HG03469 (cell line): ENCODE measurements around the gene DTNBP1.

Experiments used
- ATAC-seq: cut with Tn5 transposase; IDR thresholded peaks from one replicate; pipeline ENCODE4 v1.9.1; 2021; ENCODE audit warnings: mild to moderate bottlenecking, moderate library complexity, moderate number of reproducible peaks; ENCODE audit not compliant: unreplicated experiment

Gene DTNBP1

DNA sequence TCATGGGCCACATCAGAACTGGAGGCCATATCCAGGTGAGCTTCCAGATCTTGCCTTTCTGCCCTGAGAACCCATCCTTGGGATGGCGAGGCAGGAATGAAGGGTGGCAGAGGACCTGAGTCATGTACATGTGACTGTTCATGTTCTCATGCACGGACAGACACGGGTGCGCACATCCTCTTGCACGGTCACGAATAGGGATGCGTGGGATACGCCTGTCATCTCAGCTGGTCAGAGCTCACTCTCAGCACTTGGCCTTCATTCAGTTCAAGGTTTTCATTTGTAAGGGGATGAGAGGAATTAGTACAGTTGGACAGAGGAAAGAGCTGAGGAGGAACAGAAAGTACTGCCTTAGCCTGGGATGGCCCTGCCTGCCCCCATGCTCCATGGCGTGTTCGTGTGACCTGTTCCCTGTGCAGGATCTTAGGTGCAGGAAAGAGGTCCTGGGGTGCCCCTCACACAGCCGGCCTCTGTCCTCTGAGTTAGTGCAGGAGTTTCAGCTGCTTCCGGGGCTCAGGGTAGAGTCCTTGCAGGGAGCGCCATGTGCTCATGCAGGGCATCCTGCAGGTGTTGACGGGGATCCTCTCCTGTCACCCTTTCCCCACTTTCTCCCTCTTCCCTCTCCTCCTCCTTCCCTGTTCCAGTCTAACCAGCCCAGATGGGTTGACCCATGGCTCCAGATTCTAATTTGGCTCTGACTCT, 173.4 kb downstream of the DTNBP1 start:
- ATAC-seq, result no peak

DNA sequence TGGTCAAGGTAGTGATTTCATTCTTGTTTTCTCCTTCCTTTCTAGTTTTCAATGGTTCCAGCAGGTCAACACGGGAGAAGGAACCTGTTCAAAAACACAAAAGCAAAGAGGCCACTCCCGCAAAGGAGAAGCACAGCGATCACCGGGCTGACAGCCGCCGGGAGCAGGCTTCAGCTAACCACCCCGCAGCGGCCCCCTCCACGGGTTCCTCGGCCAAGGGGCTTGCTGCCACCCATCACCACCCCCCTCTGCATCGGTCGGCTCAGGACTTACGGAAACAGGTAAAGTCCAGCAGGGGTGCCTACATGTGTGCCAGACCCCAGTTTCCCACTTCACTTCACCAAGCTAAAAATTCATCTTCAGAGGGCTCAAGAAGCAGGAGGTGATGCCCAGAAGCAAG, 175.6 kb downstream of the DTNBP1 start:
- no peak for ATAC-seq

DNA sequence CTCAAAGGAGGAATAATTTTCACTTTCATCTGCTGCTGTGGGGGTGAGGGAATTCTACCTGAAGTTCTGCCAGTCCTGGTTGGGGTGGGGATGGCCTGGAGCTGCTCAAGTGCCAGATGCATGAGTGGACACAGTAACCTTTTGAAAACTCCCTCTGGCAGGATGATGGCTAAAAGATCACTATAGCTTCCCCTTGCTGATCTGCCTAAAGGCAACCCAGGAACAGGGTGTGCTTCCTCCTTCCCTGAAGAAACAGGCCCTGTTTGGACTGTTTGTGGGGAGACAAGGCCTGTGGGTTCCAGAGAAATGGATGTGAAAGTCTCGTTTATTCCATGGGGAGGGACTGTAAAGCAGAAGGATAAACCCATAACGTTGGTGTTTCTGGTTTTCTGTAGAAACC, 176.9 kb downstream of the DTNBP1 start:
- no peak for ATAC-seq

DNA sequence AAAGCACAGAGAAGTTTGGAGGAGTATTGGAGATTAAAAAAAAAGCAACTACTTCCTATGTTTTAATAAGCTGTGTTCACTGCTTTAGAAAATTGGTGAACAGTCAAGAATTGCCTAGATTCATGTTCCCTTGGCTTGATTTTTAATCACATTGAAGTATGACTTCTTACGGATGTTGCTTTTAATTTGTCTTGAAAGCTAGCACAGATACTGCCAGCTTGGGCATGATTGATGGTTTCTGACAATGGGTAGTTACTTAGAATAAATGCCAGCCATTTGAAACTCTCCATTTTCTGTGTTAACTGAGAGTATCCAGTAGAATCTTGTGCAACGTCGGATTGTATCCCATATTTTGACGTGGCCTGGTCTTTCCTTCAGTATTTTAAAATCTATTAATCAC, 178.0 kb downstream of the DTNBP1 start:
- ATAC-seq, result no peak

DNA sequence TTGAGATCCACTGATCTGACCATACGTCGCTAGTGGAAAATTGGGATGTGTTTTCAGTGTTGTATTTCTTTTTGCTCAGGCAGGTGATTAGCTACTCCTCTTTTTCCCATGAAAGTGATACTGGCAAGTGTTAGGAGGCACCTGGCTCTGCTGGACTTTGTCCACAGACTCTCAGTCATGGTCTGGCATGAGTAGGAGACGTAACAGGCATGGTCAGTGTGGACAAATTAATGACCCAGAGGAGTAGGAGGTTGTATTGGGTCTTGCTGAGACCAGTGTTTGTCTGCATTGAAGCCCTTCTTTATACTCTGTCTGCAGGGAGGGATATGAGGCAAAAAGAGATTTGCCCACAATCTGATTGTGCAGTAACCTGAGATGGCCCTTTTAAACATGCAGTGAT, 178.7 kb downstream of the DTNBP1 start:
- no peak for ATAC-seq

DNA sequence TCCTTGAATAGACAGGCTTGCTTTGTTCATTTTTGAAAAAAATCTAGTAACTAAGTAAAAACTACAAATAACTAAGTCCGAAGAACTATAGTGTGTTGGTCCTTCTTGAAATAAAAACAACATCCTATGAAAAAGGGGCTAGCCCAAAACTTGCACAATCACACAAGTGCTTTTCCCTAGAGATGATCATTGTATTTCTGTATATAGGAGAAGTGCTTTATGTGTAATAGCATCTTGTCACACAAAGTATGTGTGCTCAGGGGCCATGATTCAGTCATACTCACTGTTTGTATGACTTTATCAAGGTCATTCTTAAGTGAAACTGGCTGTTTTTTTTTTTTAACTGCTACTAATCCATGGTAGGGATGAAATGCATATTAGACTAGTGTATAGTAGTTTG, 179.8 kb downstream of the DTNBP1 start:
- no peak for ATAC-seq

DNA sequence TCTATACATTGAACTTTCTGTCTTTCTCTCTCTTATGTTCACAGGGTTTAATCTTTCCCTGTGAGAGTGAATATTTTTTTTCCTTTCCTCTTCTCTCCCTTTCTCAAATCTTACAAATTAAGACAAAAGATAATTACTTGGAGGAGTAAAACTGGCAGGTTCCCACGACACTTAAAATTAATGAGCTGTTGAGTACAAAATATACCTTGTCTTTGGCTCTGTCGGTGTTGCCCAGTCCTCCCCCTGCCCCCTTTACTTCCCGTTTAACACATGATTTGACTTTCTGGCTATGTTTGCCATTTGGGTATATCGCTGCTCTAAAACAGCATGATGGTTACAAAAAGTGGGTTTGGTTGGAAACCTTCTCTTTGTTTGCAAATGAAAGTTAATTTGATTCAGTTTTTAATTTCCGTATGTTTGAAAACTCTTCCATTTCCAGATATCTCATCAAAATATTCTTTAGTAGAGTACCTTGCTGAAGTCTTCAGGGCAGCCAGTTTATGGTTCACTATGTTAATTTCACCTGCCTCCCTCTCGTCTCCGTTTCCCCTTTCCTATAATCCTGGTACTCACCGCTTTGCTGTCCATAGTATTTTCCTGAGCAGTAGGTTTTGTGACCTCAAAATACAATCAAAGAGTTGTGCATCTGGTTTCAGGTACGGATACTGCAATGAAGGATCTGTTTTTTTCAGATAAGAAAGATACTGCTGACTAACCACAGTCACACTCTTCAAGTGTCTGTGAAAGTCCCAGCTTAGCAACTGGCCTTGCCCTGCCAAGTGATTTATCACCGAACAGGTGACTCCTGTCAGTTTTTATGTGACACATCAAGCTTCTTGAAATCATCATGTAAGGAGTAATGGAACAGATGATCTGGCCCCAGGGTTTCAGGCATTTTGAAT, 181.2 kb downstream of the DTNBP1 start:
- ATAC-seq, result no peak

DNA sequence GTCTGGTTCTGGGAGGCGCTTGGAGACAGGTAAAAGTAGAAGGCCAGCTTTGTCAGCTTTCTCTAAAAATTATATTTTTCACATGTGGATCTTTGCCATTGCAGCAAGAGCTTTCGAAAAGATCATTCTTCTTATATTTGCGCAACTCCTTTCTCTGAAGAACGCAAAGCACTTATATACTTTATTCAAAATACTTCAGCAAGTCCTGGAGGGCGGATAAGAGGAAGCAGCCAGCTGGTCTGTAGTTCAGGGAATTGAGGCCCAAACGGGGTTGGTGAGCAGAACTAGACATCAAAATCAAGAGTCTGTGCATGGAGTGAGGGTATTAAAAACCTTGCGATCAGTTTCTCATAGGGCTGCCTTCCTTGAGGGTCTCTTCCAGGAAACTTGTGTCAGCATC, 182.3 kb downstream of the DTNBP1 start:
- no peak for ATAC-seq

- no peak for ATAC-seq
Observed at GRCh38 chr6:15479761-15480160, 183.1 kb downstream of the DTNBP1 start.

GRCh38 chr6:15477746-15478145, 185.1 kb downstream of the DTNBP1 start:
- ATAC-seq, result no peak

GRCh38 chr6:15476631-15477380, 186.0 kb downstream of the DTNBP1 start:
- no peak for ATAC-seq

DNA sequence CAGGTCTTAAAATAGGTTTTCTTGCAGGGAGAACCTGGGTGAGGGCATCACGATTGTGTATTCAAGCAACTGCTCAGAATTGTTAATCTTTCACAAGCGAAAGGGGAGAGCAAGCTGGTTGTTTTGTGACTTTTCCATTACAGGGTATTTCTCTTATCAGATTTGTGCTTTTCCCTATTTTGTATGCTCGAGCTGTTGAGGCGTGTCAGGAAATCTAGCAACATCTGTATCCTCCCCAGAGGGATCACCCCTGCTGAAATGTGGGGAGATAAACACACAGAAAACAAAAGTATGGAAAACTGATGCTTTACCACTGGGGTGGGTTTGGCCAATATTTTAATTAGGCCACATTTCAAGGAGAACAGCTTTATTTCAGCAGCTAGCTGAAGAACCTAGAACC, 187.0 kb downstream of the DTNBP1 start:
- no peak for ATAC-seq

GRCh38 chr6:15475261-15475660, 187.6 kb downstream of the DTNBP1 start:
- no peak for ATAC-seq

DNA sequence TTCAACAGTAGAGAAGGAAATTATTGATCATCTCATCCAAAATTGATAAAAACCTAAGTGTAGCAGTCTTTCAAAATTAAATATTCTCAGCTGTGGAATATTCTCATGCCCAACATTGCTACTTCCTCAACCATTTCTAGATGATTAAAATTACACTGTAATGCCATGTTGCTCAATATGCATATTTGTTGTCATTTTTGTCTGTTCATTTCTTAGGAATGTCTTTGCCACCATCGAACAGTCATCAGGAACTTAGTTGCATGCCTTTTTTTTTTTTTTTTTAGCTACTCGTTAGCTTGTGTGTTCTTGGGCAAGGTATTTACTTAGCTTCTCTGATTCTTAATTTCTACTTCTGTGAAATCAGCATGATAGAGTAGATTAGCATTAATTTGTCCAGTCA, 188.6 kb downstream of the DTNBP1 start:
- ATAC-seq, result no peak

DNA sequence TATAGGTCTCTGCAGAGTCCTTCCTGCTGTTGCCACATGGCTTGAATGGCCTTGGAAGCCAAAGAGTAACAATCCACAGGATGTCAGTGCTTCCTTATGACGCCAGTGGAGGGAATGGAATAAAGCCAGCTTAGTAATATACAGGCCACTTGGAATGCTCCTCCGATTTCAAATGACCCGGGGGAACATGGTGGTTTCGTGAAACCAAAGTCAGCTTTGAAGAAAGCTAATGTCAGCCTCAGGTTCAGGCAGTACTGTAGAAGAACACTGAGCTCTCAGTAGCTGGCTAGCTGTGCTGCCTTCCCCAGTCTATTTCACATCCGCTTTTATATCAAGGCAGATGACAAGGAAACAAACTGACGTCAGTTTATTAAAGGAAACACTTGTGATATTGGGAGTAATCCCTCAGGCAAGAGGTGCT, 189.1 kb downstream of the DTNBP1 start:
- no peak for ATAC-seq

DNA sequence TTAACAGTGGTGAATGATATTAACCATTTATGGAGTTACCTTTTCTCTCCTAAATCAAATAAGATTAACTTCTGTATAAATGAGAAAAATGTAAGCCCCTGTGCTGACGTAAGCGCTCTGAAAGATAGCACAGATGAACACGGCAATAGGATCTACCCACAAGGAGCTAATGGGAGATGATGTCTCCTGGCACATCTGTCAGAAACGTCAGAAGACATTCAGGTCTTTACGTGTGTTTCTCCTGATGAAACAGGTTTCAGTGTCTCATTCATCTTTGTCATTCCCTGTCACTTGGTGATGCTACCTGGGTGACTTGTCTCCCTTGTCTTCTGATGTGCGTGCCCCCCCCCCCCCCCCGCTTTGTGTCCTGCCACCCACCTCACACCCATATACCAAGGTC, 189.7 kb downstream of the DTNBP1 start:
- ATAC-seq, result no peak
